Stimulated activated naive CD8-positive, alpha-beta T cell treated with anti-CD3 and anti-CD28 coated beads, Interleukin-15, Interleukin-2, amounts not matched to agents 100 ng/mL and 50 ng/mL, for 24 hours (primary cell): ENCODE data around the gene GUF1.

Experiments
- H3K27ac Mint-ChIP-seq: one replicate; pipeline ENCODE4 v1.8.0; 2021; ENCODE audit warnings: mild to moderate bottlenecking, mixed read lengths
- H3K27me3 Mint-ChIP-seq: one replicate; pipeline ENCODE4 v1.8.0; 2021; ENCODE audit warnings: mixed read lengths
- H3K36me3 Mint-ChIP-seq: one replicate; pipeline ENCODE4 v1.8.0; 2021; ENCODE audit warnings: low read depth, mixed read lengths
- H3K4me1 Mint-ChIP-seq: one replicate; pipeline ENCODE4 v1.8.0; 2021; ENCODE audit warnings: low read depth, mixed read lengths
- H3K4me3 Mint-ChIP-seq: one replicate; pipeline ENCODE4 v1.8.0; 2021; ENCODE audit warnings: mild to moderate bottlenecking, mixed read lengths
- H3K9me3 Mint-ChIP-seq: one replicate; pipeline ENCODE4 v1.8.0; 2021; ENCODE audit warnings: mixed read lengths

GUF1 gene

DNA sequence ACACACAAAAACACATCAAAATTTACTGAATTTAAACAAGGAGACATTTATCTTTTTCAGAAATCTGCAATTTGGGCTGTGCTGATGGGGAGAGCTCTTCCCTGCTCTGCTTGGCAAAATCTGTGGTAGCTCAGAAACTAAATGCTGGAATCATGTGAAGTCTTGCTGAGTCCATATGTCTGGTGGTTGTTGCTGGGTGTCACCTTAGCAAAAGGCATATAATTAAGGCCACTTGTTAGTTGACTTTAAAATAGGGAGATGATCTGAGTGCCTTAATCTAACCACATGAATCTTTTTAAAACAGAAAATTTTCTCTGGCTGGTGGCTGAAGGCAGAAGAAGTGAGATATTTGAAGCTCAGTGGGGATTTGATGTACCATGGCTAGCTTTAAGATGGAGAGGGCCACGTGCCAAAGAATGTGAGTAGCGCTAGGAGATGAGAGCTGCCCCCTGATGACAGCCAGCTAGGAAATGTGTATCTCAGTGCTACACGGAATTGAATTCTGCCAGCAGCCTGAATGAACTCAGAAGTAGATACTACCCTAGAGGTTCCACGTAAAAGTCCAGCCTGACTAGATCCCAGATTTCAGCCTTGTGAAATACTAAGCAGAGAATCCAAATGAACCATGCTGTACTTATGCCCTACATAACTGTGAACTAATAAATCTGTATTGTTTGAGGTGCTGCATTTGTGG, 7.6 kb upstream of the GUF1 start:
- Mint-ChIP-seq H3K4me3 (no peak overlapping the region), H3K4me1 (no peaks in the 10 kb centered on the region)

DNA sequence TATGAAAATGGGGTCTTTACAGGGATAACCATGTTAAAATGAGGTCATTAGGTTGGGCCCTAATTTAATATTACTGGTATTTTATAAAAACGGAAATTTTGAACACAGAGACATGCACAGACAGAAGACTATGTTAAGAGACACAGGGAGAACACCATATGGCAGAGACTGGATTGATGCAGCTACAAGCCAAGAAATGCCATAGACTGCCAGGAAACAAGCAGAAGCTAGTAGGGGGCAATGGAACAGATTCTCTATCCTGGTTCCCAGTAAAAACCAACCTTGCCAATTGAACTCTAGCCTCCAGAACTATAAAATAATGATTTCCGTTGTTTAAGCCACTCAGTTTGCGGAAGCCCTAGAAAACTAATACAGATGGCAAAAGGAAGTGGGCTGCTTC, 6.6 kb upstream of the GUF1 start:
- H3K27me3 Mint-ChIP-seq, result peaks cover 22% of the 10 kb centered on the region
- H3K4me1 Mint-ChIP-seq, result no peaks in the 10 kb centered on the region
- no peaks in the 10 kb centered on the region for H3K36me3 Mint-ChIP-seq
- H3K9me3 Mint-ChIP-seq, result no peaks in the 10 kb centered on the region
- H3K4me3 Mint-ChIP-seq, result no peak overlapping the region
- H3K27ac Mint-ChIP-seq, result no peak overlapping the region

More for the DNA sequence above, 7.6 kb upstream of the GUF1 start:
- Mint-ChIP-seq H3K36me3 (no peaks in the 10 kb centered on the region), H3K27me3 (peaks cover 22% of the 10 kb centered on the region), H3K9me3 (no peaks in the 10 kb centered on the region), H3K27ac (no peak overlapping the region)

DNA sequence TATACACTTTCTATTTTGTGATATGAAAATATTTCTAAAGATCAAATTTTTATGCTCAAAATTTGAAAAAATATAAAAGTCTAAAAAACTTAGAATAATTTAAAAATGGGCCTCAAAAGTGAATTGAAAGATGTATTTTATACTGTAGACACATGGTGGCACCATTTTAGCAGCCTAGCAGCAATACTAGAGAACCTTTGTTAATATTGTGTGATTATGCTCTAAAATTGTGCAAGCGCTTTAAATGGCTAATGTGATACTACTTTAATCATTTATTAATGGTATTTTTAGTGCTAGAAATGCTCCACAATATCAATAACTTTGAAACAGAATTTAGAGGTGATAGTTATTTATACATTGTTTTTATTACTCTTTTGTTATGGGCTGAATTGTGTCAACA, 3.7 kb upstream of the GUF1 start:
- Mint-ChIP-seq H3K27ac (no peak overlapping the region), H3K4me3 (no peak overlapping the region), H3K9me3 (no peaks in the 10 kb centered on the region), H3K27me3 (peaks cover 3% of the 10 kb centered on the region), H3K4me1 (peaks cover 15% of the 10 kb centered on the region), H3K36me3 (peaks cover 5% of the 10 kb centered on the region)

GRCh38 chr4:44675366-44675765, 2.9 kb upstream of the GUF1 start:
- Mint-ChIP-seq H3K36me3 (peaks cover 5% of the 10 kb centered on the region), H3K27ac (no peak overlapping the region), H3K4me3 (no peak overlapping the region), H3K4me1 (peaks cover 17% of the 10 kb centered on the region), H3K9me3 (no peaks in the 10 kb centered on the region), H3K27me3 (peaks cover 3% of the 10 kb centered on the region)

DNA sequence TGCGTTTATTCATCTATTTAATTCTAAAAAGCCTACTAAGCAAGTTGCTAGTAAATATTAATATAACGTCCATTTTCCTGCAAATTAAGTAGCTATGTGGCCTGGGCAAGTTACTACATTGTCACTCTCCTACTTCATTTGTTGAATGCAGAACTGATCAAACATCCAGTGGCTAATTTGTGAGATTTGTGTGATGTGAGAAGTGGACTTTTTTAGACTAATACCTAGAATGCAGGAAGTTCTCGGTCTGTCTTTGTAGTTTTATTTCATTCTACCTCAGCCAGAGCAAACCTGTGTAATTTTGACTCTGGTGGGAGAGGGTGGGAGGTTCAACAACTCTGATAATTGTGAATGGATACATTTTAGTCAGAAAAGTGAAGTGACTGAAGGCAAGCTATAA, 840 bp downstream of the GUF1 start:
- Mint-ChIP-seq H3K4me1 (peaks cover 41% of the 10 kb centered on the region), H3K9me3 (no peaks in the 10 kb centered on the region)

GRCh38 chr4:44684648-44685047, 6.4 kb downstream of the GUF1 start:
- H3K36me3 Mint-ChIP-seq, result peaks cover 72% of the 10 kb centered on the region
- no peak overlapping the region for H3K27ac Mint-ChIP-seq
- H3K4me3 Mint-ChIP-seq, result no peak overlapping the region
- no peaks in the 10 kb centered on the region for H3K27me3 Mint-ChIP-seq
- peaks cover 38% of the 10 kb centered on the region for H3K4me1 Mint-ChIP-seq
- H3K9me3 Mint-ChIP-seq, result no peaks in the 10 kb centered on the region

More for the DNA sequence above, 840 bp downstream of the GUF1 start:
- H3K27ac Mint-ChIP-seq, result peak overlapping the region; percentile 97
- H3K4me3 Mint-ChIP-seq, result peak overlapping the region; percentile 97
- peaks cover 26% of the 10 kb centered on the region for H3K36me3 Mint-ChIP-seq
- H3K27me3 Mint-ChIP-seq, result no peaks in the 10 kb centered on the region

DNA sequence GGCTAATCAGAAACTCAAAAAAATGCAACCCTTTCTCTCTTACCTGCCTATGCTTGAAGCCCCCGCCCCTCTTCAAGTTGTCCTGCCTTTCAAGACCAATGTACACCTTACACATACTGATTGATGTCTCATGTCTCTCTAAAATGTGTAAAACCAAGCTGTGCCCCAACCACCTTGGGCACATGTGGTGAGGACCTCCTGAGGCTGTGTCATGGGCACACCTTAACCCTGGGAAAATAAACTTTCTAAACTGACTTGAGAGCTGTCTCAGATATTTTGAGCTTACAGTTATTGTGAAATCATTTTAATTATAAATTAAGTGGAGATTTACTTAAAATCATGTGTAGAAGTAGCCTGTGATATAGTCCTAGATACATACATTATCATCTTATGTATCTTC, 22.2 kb downstream of the GUF1 start:
- H3K36me3 Mint-ChIP-seq, result peaks cover 72% of the 10 kb centered on the region
- no peaks in the 10 kb centered on the region for H3K9me3 Mint-ChIP-seq
- no peaks in the 10 kb centered on the region for H3K4me1 Mint-ChIP-seq
- no peak overlapping the region for H3K4me3 Mint-ChIP-seq
- H3K27me3 Mint-ChIP-seq, result no peaks in the 10 kb centered on the region
- H3K27ac Mint-ChIP-seq, result no peak overlapping the region

- Mint-ChIP-seq H3K27ac (no peak overlapping the region), H3K27me3 (no peaks in the 10 kb centered on the region), H3K36me3 (peaks cover 68% of the 10 kb centered on the region), H3K4me3 (no peak overlapping the region), H3K9me3 (no peaks in the 10 kb centered on the region), H3K4me1 (no peaks in the 10 kb centered on the region)
Measured at GRCh38 chr4:44701037-44701436, 22.8 kb downstream of the GUF1 start.

GRCh38 chr4:44704673-44705072, 26.5 kb downstream of the GUF1 start:
- Mint-ChIP-seq H3K36me3 (peaks cover 46% of the 10 kb centered on the region), H3K27me3 (no peaks in the 10 kb centered on the region), H3K4me1 (peaks cover 3% of the 10 kb centered on the region), H3K9me3 (no peaks in the 10 kb centered on the region), H3K4me3 (no peak overlapping the region), H3K27ac (no peak overlapping the region)

GRCh38 chr4:44713125-44713524, 34.9 kb downstream of the GUF1 start:
- Mint-ChIP-seq H3K36me3 (peaks cover 32% of the 10 kb centered on the region), H3K27ac (no peak overlapping the region), H3K4me1 (no peaks in the 10 kb centered on the region), H3K9me3 (no peaks in the 10 kb centered on the region), H3K4me3 (no peak overlapping the region), H3K27me3 (no peaks in the 10 kb centered on the region)

GRCh38 chr4:44716597-44716996, 38.4 kb downstream of the GUF1 start:
- no peaks in the 10 kb centered on the region for H3K9me3 Mint-ChIP-seq
- peaks cover 22% of the 10 kb centered on the region for H3K4me1 Mint-ChIP-seq
- H3K27ac Mint-ChIP-seq, result no peak overlapping the region
- no peak overlapping the region for H3K4me3 Mint-ChIP-seq
- H3K36me3 Mint-ChIP-seq, result peaks cover 34% of the 10 kb centered on the region
- no peaks in the 10 kb centered on the region for H3K27me3 Mint-ChIP-seq

GRCh38 chr4:44720371-44720770, 42.2 kb downstream of the GUF1 start:
- Mint-ChIP-seq H3K27ac (no peak overlapping the region), H3K4me3 (no peak overlapping the region), H3K36me3 (peaks cover 20% of the 10 kb centered on the region), H3K27me3 (no peaks in the 10 kb centered on the region), H3K9me3 (no peaks in the 10 kb centered on the region), H3K4me1 (peaks cover 47% of the 10 kb centered on the region)

DNA sequence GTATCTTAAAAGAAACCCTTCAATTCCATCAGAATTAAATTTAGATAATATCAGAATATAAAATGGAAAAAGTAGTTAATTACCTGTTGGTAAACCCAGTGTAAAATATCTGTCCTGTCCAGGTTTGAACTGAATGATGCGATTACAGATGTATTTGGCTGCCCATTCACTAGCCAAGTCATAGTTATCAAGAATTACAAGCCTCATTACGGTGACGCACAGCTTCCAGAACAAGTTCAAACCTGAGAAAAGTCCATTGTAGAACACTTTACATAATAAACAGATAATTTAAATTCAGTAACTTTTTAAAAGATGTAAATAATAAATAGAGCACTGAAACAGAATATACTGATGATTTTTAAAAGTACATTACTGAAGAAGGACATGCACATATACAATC, 43.8 kb downstream of the GUF1 start:
- no peak overlapping the region for H3K4me3 Mint-ChIP-seq
- H3K36me3 Mint-ChIP-seq, result peaks cover 20% of the 10 kb centered on the region
- no peak overlapping the region for H3K27ac Mint-ChIP-seq
- H3K4me1 Mint-ChIP-seq, result peaks cover 59% of the 10 kb centered on the region
- no peaks in the 10 kb centered on the region for H3K27me3 Mint-ChIP-seq
- H3K9me3 Mint-ChIP-seq, result no peaks in the 10 kb centered on the region

DNA sequence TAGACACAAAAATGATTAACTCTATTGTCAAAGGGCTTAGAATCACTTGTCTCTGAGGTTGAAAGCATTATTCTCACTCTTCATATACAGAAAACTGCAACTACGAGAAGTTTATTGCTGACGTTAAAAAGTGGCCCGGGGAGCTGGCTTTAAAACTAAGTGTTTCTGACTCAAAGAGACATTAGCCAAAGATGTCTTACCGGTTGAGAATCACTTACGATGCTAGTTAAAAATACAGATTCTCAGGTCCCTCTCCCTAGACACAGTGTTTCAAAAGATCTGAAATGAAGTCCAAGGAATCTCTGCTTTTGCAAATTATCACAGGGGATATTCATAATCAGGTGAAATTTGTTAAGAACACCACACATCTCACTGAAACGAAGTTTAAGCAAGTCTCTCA, 46.9 kb downstream of the GUF1 start:
- H3K27ac Mint-ChIP-seq, result peak overlapping the region; percentile 93
- H3K36me3 Mint-ChIP-seq, result peaks cover 10% of the 10 kb centered on the region
- no peaks in the 10 kb centered on the region for H3K9me3 Mint-ChIP-seq
- no peaks in the 10 kb centered on the region for H3K27me3 Mint-ChIP-seq
- H3K4me3 Mint-ChIP-seq, result peak overlapping the region; percentile 98
- peaks cover 52% of the 10 kb centered on the region for H3K4me1 Mint-ChIP-seq

- H3K36me3 Mint-ChIP-seq, result peaks cover 5% of the 10 kb centered on the region
Measured at GRCh38 chr4:44725726-44726037, 47.5 kb downstream of the GUF1 start.

More at GRCh38 chr4:44725726-44726037, 47.5 kb downstream of the GUF1 start:
- peaks cover 46% of the 10 kb centered on the region for H3K4me1 Mint-ChIP-seq
- H3K9me3 Mint-ChIP-seq, result no peaks in the 10 kb centered on the region
- H3K4me3 Mint-ChIP-seq, result peak overlapping the region; percentile 98
- H3K27ac Mint-ChIP-seq, result peak overlapping the region; percentile 93
- no peaks in the 10 kb centered on the region for H3K27me3 Mint-ChIP-seq
